Dermis blood vessel endothelial cell (primary cell): ENCODE results near the gene KCNQ5. TPM values are rescaled to one million over a fixed set of nuclear protein-coding genes. Genes with fewer than 3 reads are reported as not detected.
"Not testable (repeated sequence)": the region's sequence is repeated elsewhere in the genome, so short reads cannot be mapped to it uniquely, and the experiment has no call there.

Source experiments
- DNase-seq: peaks from one replicate; pipeline ENCODE4 v3.0.0; 2010
- total RNA-seq: library from RNA; depleted of rRNA; stranded (reverse); fragments of >200 nt; gene quantifications from 2 replicates; pipeline ENCODE4 v1.2.3, GENCODE V29; 2014

Gene KCNQ5
- total RNA-seq, 1 donor from 2014 or later = not detected

- no peak for DNase-seq
Measured at GRCh38 chr6:73145690-73146089, 523.8 kb downstream of the KCNQ5 start.

GRCh38 chr6:73151732-73152131 is 529.9 kb downstream of the KCNQ5 start:
- no peak for DNase-seq

GRCh38 chr6:73152556-73152955 is 530.7 kb downstream of the KCNQ5 start:
- no peak for DNase-seq

GRCh38 chr6:73152966-73153757 is 531.3 kb downstream of the KCNQ5 start:
- DNase-seq = no peak

GRCh38 chr6:73156793-73157767 is 535.2 kb downstream of the KCNQ5 start:
- no peak for DNase-seq

GRCh38 chr6:73157870-73158269 is 536.0 kb downstream of the KCNQ5 start:
- no peak for DNase-seq

- DNase-seq = no peak
Measured at GRCh38 chr6:73169111-73169510, 547.2 kb downstream of the KCNQ5 start.

- no peak for DNase-seq
Measured at GRCh38 chr6:73169633-73170032, 547.8 kb downstream of the KCNQ5 start.

GRCh38 chr6:73174646-73175045 is 552.8 kb downstream of the KCNQ5 start:
- DNase-seq = no peak

GRCh38 chr6:73176057-73176456 is 554.2 kb downstream of the KCNQ5 start:
- no peak for DNase-seq

- no peak for DNase-seq
Measured at GRCh38 chr6:73177221-73177944, 555.5 kb downstream of the KCNQ5 start.

GRCh38 chr6:73180076-73180738 is 558.3 kb downstream of the KCNQ5 start:
- no peak for DNase-seq

- DNase-seq = peak; percentile 63
Measured at GRCh38 chr6:73180763-73181619, 559.1 kb downstream of the KCNQ5 start.

GRCh38 chr6:73182021-73182607 is 560.2 kb downstream of the KCNQ5 start:
- DNase-seq = no peak

GRCh38 chr6:73193302-73193701 is 571.4 kb downstream of the KCNQ5 start:
- DNase-seq = not testable (repeated sequence)

GRCh38 chr6:73194744-73195143 is 572.9 kb downstream of the KCNQ5 start:
- DNase-seq = no peak

- no peak for DNase-seq
Measured at GRCh38 chr6:73200247-73200646, 578.4 kb downstream of the KCNQ5 start.

- no peak for DNase-seq
Measured at GRCh38 chr6:73200735-73201134, 578.9 kb downstream of the KCNQ5 start.

- no peak for DNase-seq
Measured at GRCh38 chr6:73203098-73203497, 581.2 kb downstream of the KCNQ5 start.

- DNase-seq = no peak
Measured at GRCh38 chr6:73204252-73204651, 582.4 kb downstream of the KCNQ5 start.
